H1 (cell line): Measurements from ENCODE around the gene MIX23. TPM values are rescaled to one million over a fixed set of nuclear protein-coding genes. Genes with fewer than 3 reads are reported as not detected.

ENCODE experiments used
- BACH1 ChIP-seq: IDR thresholded peaks from 2 replicates; pipeline ENCODE4 v1.6.1; 2012; ENCODE audit warnings: low read length, improper control_type of control experiment
- BCL11A ChIP-seq, 2 experiments: IDR thresholded peaks; one replicate each; pipeline ENCODE4 v1.6.1; 2011; ENCODE audit warnings: low read depth in 2 of 2, low read length in 2 of 2, mild to moderate bottlenecking in 2 of 2
- CEBPB ChIP-seq: IDR thresholded peaks from 2 replicates; pipeline ENCODE4 v1.6.1; 2012; ENCODE audit warnings: low read depth, low read length
- CHD7 ChIP-seq: fragments of 300-600 bp; sonication (generic); IDR thresholded peaks from 2 replicates; pipeline ENCODE4 v1.7.1; 2012; ENCODE audit warnings: low read length, moderate library complexity, mild to moderate bottlenecking, inconsistent platforms; ENCODE audit not compliant: insufficient replicate concordance
- KDM4A ChIP-seq: IDR thresholded peaks from one replicate; pipeline ENCODE4 v1.7.1; 2012; ENCODE audit warnings: low read depth, mild to moderate bottlenecking, moderate library complexity, low read length, inconsistent platforms; ENCODE audit not compliant: severe bottlenecking
- KDM5A ChIP-seq: fragments of 200-600 bp; IDR thresholded peaks from 2 replicates; pipeline ENCODE4 v1.7.1; 2012; ENCODE audit warnings: mild to moderate bottlenecking, low read length, inconsistent platforms, mixed read lengths
- NRF1 ChIP-seq: IDR thresholded peaks from 2 replicates; pipeline ENCODE4 v1.6.1; 2011; ENCODE audit warnings: mild to moderate bottlenecking, low read depth, low read length, improper control_type of control experiment
- RBBP5 ChIP-seq: IDR thresholded peaks from 2 replicates; pipeline ENCODE4 v1.7.1; 2012; ENCODE audit warnings: low read depth, mild to moderate bottlenecking, inconsistent platforms, low read length, moderate library complexity, borderline replicate concordance
- SIN3A ChIP-seq, 2 experiments: IDR thresholded peaks in 1 of 2; conservative IDR thresholded peaks in 1 of 2; 2 replicates each; pipeline ENCODE4 v1.6.1; 2011 to 2012; ENCODE audit warnings: low read length in 2 of 2, improper control_type of control experiment in 1 of 2, low read depth in 1 of 2, mild to moderate bottlenecking in 1 of 2
- SRF ChIP-seq: IDR thresholded peaks from 2 replicates; pipeline ENCODE4 v1.6.1; 2011; ENCODE audit warnings: mild to moderate bottlenecking, low read depth, low read length, moderate library complexity
- TAF7 ChIP-seq: optimal IDR thresholded peaks from 2 replicates; pipeline ENCODE3; 2011; ENCODE audit warnings: low read depth, mild to moderate bottlenecking, inconsistent platforms, low read length, moderate library complexity, borderline replicate concordance
- TBP ChIP-seq: IDR thresholded peaks from 2 replicates; pipeline ENCODE4 v1.6.1; 2011; ENCODE audit warnings: low read depth, low read length, improper control_type of control experiment
- polyA plus RNA-seq, 7 experiments: library from polyadenylated mRNA; depleted of rRNA in 3 of 7; stranded (reverse) in 5 of 7; unstranded in 2 of 7; fragments of >200 nt in 5 of 7; fragments of 200-250 nt in 2 of 7; gene quantifications; 1 replicate in 5 of 7; 2 replicates in 1 of 7; 4 replicates in 1 of 7; pipeline versions ENCODE4 v1.2.1 to v1.2.3, GENCODE V29; 2011 to 2013; ENCODE audit warnings: missing spikeins in 2 of 7, mixed read lengths in 2 of 7
- total RNA-seq: library from RNA; stranded (reverse); fragmentation: NEBNext Ultra II Directional; extraction: Animal tissue kit (Norgen Biotek cat#: 25700); gene quantifications from 2 replicates; pipeline ENCODE4 v1.2.1, GENCODE V29; 2021

MIX23 gene
- total and polyA plus RNA-seq, 2 of the 8 experiments (the other 6 are each of a cell fraction or from before 2014, with no cell fraction given), result 22.1 to 69.6 TPM

GRCh38 chr3:122374034-122374433 lies 9.0 kb downstream of the MIX23 start (continued):
- TF ChIP-seq CHD7 (no peak), TAF7 (no peak), BCL11A (IDR thresholded peaks at IDR 0.05; ENCODE audit: low read depth in 2 of 2, low read length in 2 of 2) (no peak), KDM4A (no peak), SRF (no peak), CEBPB (no peak), BACH1 (no peak), TBP (no peak), NRF1 (no peak), RBBP5 (no peak), SIN3A (conservative IDR thresholded peaks at IDR 0.05 in 1 of 2, IDR thresholded peaks at IDR 0.05 in 1 of 2; ENCODE audit: low read depth in 1 of 2, low read length in 2 of 2) (no peak), KDM5A (no peak)
